Activated naive CD4-positive, alpha-beta T cell treated with anti-CD3 and anti-CD28 coated beads, Interleukin-2, amount 50 U/mL, for 72 hours (primary cell): ENCODE data around the gene ASCL2. TPM values are rescaled to one million over a fixed set of nuclear protein-coding genes. Genes with fewer than 3 reads are reported as not detected.

Source experiments
- ATAC-seq, 2 donors: fragments of 150-1000 bp; cut with Tn5 transposase; 2 replicates each; pipeline ENCODE4 v1.10.0; 2021; ENCODE audit warnings: mild to moderate bottlenecking in 2 of 2, moderate library complexity in 2 of 2
- DNase-seq, 2 donors: peaks; one replicate each; pipeline ENCODE4 v3.0.0; 2021 to 2022; ENCODE audit warnings: low spot score in 2 of 2
- H3K27ac Mint-ChIP-seq, 2 donors: one replicate each; pipeline ENCODE4 v1.8.0; 2022; ENCODE audit warnings: mild to moderate bottlenecking in 2 of 2, mixed read lengths in 2 of 2
- H3K36me3 Mint-ChIP-seq, 2 donors: one replicate each; pipeline ENCODE4 v1.8.0; 2022; ENCODE audit warnings: mixed read lengths in 2 of 2
- H3K9me3 Mint-ChIP-seq, 2 donors: one replicate each; pipeline ENCODE4 v1.8.0; 2022; ENCODE audit warnings: mixed read lengths in 2 of 2
- total RNA-seq, 2 donors: library from RNA; stranded (reverse); gene quantifications; one replicate each; pipeline ENCODE4 v1.2.3, GENCODE V29; 2022

ASCL2 gene
- 1 to 10 TPM in 1 of 2 donors, not detected in 1; 8.7 TPM for total RNA-seq

DNA sequence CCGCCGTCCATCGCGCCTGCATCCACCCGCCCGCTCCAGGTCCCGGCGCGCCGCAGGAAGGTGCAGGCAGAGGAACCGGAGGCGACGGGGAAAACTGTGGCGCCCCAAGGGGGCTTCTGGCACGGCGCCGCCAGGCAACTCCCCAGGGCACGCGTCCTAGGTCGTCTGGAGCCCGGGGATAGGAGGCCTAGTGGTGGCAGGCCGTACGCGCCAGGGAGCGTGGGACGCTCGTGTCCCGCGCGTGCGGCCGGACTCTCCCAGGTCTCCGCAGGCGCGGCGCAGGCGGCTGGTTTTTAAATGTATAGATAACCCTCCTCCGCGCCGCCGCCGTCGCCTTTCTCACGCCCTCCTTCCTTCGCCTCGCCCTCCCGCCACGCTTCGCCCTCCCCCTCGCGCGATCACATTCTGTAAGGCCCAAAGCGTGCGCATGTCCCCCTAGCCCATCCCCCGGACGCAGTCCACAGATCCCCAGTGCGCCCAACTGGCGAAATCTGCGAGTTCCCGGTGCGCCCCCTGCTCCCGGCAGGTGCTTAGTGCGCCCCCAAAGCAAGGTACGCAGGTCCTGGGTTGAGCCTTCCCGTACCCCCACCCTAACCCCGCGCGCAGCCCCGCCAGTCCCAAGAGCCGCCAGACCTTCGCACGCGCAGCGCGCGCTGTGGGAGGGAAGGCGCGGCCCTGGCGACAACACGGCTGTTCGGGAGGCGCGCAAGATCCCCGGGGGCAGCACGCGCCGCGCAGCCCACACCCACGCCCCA is at the start of gene ASCL2:
Gene ASCL2, minus strand, starts transcription at position 267 of the 755 bp plus-strand sequence. Its CDS starts 256 bp downstream, at position 11.
- Mint-ChIP-seq H3K36me3 (no peaks in the 10 kb centered on the region), H3K27ac (no peak within 1 kb of the TSS), H3K9me3 (no peaks in the 10 kb centered on the region)
- DNase-seq (peak in 1 of 2 donors; percentile 9), ATAC-seq (no peak)

- H3K27ac Mint-ChIP-seq, result no peak overlapping the region
- H3K9me3 Mint-ChIP-seq, result peaks cover 0 to 5% of the 10 kb centered on the region in 2 donors
- H3K36me3 Mint-ChIP-seq, result no peaks in the 10 kb centered on the region
- DNase-seq, result no peak
- ATAC-seq, result no peak
Observed at GRCh38 chr11:2319791-2320472, 49.5 kb upstream of the ASCL2 start.

- no peaks in the 10 kb centered on the region for H3K36me3 Mint-ChIP-seq
- no peak overlapping the region for H3K27ac Mint-ChIP-seq
- peaks cover 0 to 5% of the 10 kb centered on the region in 2 donors for H3K9me3 Mint-ChIP-seq
- ATAC-seq, result no peak
- no peak for DNase-seq
Observed at GRCh38 chr11:2318707-2319106, 48.3 kb upstream of the ASCL2 start.

DNA sequence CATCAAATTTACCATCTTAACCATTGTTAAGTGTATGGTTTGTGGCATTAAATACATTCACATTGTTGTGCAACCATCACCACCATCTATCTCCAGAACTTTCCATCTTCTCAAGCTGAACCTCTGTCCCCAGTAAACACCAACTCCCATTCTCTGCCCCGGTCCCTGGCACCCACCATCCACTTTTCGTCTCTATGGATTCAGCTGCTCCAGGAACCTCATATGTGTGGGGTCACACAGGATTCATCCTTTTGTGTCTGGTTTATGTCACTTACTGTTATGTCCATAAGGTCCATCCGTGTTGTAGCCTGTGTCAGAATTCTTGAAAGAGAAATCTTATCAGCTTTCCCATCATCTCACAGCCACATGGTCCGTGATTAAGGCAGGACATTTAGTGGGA is 47.7 kb upstream of the ASCL2 start:
- H3K27ac Mint-ChIP-seq, result no peak overlapping the region
- ATAC-seq (no peak), DNase-seq (no peak)
- no peaks in the 10 kb centered on the region for H3K9me3 Mint-ChIP-seq
- H3K36me3 Mint-ChIP-seq, result no peaks in the 10 kb centered on the region

DNA sequence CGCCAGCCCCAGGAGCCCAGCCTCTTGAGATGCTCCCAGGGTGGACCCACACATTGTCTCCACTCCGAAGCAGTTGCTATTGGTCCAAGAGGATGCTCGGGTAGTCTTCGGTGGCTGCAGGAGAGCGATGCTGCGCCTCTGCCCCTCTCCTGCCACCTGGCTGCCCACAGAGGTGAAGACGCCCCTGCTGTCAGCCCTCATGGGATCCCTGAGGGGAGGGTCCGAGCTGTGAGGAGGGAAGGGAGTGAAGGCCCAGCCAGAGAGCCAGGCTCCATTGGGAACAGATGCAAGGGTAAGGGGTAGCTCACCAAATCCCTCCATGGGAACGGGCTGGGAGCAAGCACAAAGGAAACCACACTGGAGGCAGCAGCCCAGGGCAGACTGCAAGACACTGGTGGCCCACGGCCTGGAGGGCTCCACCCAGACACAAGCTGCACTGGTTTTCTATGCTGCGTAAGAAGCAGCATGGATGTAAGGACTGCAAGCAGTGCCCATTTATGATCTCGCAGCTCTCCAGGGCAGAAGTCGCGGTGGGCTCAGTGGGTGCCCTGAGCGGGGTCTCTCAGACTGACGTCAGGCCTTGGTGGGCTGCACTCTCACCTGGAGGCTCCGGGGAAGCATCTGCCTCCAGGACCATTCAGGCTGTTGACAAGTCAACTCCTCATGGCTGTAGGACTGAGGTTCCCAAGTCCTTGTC is 47.1 kb upstream of the ASCL2 start:
- ATAC-seq, result no peak
- H3K9me3 Mint-ChIP-seq, result no peaks in the 10 kb centered on the region

GRCh38 chr11:2316963-2317244 is 46.5 kb upstream of the ASCL2 start:
- no peaks in the 10 kb centered on the region for H3K9me3 Mint-ChIP-seq
- peak overlapping the region in 1 of 2 donors; percentile 34 for H3K27ac Mint-ChIP-seq
- DNase-seq (no peak), ATAC-seq (no peak)
- no peaks in the 10 kb centered on the region for H3K36me3 Mint-ChIP-seq

More for the DNA sequence above, 47.1 kb upstream of the ASCL2 start:
- no peak for DNase-seq
- Mint-ChIP-seq H3K27ac (peak overlapping the region in 1 of 2 donors; percentile 34), H3K36me3 (no peaks in the 10 kb centered on the region)

- no peaks in the 10 kb centered on the region for H3K9me3 Mint-ChIP-seq
- no peak for ATAC-seq
- H3K27ac Mint-ChIP-seq, result peak overlapping the region in 1 of 2 donors; percentile 34
- no peak for DNase-seq
- H3K36me3 Mint-ChIP-seq, result no peaks in the 10 kb centered on the region
Observed at GRCh38 chr11:2316169-2316962, 46.0 kb upstream of the ASCL2 start.

DNA sequence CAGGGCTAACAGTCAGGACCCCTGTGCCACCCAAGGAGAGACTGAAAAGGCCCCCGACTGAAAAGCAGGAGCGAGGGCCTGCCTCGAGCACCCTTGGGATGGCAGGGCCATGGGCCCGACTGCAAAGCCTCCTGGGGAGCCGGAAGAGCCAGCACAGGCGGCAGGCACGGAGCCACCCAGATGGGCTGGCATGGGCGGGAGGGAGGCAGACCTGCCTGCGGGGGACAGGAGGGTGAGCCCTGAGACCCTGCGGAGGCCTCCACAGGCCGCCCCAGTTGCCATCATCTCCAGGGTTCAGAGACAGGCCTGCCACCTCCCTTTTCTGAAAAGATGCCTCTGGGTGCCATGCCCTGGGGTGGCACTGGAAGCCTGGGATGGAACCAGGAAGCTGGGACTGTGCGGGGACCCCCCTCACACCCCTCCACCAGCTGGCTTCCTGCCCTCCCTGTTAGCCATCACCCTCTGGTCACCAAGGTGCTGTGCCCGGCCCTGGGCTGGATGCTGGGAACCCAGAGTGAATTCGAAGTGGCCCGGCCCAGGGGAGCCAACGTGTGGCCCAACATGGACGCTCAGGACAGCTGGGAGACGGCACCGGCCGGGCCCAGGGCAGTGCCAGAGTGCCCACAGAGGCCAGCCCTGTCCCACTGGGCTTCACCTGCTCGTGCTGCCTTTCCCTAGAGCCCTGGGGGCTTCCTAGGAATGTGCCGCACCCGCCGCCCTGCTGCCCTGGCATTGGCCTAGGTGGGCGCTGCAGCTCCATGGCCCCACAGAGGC is 45.2 kb upstream of the ASCL2 start:
- Mint-ChIP-seq H3K9me3 (no peaks in the 10 kb centered on the region), H3K27ac (no peak overlapping the region), H3K36me3 (no peaks in the 10 kb centered on the region)
- DNase-seq, result no peak
- ATAC-seq, result no peak

GRCh38 chr11:2314525-2315394 is 44.4 kb upstream of the ASCL2 start:
- H3K9me3 Mint-ChIP-seq, result no peaks in the 10 kb centered on the region
- peak overlapping the region in 1 of 2 donors; percentile 9 for H3K27ac Mint-ChIP-seq
- ATAC-seq, result no peak

DNA sequence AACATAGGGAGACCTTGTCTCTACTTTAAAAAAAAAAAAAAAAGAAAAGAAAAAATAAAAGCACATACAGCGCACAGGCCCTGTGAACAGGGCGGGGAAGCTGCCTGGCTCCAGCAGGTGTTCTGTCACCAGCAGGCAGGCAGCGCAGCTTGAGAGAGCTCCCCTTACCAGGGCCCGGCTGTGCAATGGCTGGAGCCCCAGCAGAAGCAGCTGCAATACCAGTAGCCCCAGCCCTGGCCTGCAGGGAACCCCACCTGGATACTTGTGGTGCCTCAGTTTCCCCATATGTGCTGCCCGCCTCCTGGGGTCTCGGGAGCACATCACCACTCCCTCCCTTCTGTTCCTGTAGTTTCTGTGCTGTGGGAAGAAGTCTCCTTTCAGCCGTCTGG is 43.7 kb upstream of the ASCL2 start:
- DNase-seq (no peak), ATAC-seq (no peak)
- Mint-ChIP-seq H3K27ac (no peak overlapping the region), H3K36me3 (no peaks in the 10 kb centered on the region), H3K9me3 (no peaks in the 10 kb centered on the region)

More at GRCh38 chr11:2314525-2315394, 44.4 kb upstream of the ASCL2 start:
- no peaks in the 10 kb centered on the region for H3K36me3 Mint-ChIP-seq
- no peak for DNase-seq

DNA sequence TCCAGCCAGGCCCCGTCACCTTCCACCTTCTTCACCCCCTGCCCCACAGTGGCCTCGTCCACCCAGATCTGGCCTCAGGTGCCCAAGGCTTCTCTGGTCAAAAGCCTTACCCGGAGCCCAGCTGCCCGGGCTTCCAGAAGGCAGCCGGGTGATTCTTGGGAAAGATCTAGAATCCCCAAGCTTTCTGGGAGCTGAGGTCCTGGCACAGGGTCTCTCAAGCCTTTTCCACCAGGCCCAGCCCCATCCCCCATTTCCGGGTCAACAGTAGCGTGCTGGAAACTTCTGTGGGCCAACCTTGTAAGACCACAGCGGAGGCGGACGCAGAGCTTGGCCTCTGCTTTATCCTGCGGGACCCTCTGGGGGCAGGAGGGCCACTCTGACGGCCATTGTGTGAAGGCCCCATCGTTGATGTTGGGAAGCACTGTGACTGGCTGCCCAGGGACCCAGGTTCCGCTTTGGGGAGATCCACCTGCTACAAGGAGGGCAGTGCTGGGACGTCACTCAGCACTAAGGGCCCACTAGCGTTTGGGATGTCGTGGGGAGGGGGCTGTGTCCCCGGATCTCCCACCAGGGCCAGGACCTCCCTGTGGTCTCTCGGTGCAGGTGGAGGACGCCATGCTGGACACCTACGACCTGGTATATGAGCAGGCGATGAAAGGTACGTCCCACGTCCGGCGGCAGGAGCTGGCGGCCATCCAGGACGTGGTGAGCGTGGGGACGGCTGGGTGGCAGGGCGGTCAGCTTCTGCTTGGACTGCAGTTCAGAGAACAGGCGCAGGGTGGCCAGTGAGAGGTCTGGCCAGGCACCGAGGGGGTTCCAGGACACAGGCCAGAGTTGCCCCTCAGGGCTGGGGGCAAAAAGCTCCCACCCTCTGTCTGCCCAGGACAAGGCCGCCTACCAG is 42.9 kb upstream of the ASCL2 start:
- DNase-seq (no peak), ATAC-seq (no peak)
- Mint-ChIP-seq H3K27ac (peak overlapping the region in 1 of 2 donors; percentile 27), H3K36me3 (no peaks in the 10 kb centered on the region), H3K9me3 (no peaks in the 10 kb centered on the region)

DNA sequence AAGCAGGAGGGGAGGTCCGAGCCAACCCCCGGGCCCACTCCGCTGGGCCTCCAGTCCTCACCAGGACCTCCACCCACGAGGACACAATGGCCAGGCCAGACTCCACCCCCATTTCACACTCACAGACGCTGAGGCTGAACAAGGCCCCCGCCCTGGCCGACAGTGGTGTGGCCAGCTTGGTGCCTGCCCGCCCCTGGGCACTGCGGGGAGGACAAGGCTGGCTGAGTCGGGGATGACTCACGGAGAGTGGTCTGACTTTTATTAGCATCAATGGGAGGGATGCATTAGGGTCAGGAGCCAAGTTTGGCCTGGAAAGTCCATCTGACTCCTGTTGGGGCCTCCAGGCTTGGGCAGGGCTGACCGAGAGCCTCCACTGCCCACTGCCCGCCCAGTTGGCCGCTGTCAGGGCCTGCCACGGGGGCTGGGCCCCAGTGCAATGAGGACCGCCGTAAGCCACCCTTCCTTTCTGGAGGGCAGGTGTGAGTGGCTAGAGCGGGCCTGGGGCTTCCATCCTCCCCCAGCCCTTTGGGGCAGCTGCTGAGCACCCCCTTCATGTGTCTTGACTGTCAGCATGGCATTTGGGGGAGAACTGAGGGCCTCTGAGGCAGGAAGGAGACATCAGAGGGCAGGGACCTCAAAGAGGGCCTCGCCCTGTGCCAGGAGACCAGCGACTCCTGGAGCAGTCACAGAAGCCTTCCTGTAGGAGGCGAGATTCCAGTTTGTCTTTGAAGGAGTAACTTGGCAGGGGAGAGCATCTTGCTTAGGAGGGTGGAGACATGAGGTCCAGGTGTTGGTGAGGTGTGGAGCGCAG is 42.0 kb upstream of the ASCL2 start:
- H3K27ac Mint-ChIP-seq, result peak overlapping the region in 1 of 2 donors; percentile 27
- no peaks in the 10 kb centered on the region for H3K9me3 Mint-ChIP-seq
- no peaks in the 10 kb centered on the region for H3K36me3 Mint-ChIP-seq
- no peak for DNase-seq
- ATAC-seq, result no peak

DNA sequence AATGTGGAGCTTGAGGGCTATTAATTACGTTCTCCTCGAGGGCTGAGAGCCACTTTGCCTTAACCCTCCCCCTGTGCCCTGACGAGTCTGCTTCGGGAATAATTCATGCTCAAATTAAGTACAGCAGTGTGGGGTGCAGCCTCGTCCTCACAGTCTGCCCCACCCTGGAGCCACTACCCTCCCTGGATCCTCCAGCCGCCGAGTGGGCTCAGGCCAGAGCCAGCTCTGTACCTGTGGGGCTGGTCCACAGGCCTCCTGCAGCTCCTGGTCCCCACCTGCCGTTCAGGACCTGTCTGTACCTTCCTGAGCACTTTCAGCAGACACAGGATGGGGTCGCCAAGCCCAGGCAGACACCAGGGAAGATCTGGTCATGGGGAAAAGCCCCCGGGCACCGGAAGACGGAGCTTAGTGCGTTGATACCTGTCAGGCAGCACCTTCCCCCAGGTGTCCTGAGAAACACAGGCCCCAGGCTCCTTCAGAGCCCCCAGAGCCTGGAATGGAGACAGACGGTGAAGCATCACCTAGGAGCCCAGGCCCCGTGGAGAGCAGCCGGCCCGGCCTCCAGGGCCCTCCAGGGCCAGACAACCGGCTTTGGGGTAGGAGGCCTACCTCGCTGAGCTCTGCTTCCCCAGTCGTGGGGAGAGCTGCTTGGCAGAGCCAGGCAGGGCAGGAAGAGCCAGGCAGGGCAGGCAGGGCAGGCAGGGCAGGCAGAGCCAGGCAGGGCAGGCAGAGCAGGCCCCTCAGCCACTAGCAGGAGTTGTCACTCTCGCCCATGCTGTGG is 41.2 kb upstream of the ASCL2 start:
- Mint-ChIP-seq H3K36me3 (no peaks in the 10 kb centered on the region), H3K9me3 (no peaks in the 10 kb centered on the region)
- ATAC-seq, result no peak

More for the DNA sequence above, 41.2 kb upstream of the ASCL2 start:
- H3K27ac Mint-ChIP-seq, result no peak overlapping the region
- no peak for DNase-seq
